Activated CD4-positive, alpha-beta T cell treated with anti-CD3 and anti-CD28 coated beads, Interleukin-10, Interleukin-2, amounts not matched to agents 100 ng/mL and 50 ng/mL, durations not matched to agents 16 hours and 8 hours (primary cell): ENCODE measurements around the gene TLE5.
"Not testable (repeated sequence)": the region's sequence is repeated elsewhere in the genome, so short reads cannot be mapped to it uniquely, and the experiment has no call there.

Experiments used
- DNase-seq: peaks from one replicate; pipeline ENCODE4 v3.0.0-alpha.2; 2020

Gene TLE5

GRCh38 chr19:3096267-3096901 lies 34.1 kb upstream of the TLE5 start:
- DNase-seq: no peak

- DNase-seq: peak; percentile 38
These were observed 33.3 kb upstream of the TLE5 start for GRCh38 chr19:3095441-3096191.

DNA sequence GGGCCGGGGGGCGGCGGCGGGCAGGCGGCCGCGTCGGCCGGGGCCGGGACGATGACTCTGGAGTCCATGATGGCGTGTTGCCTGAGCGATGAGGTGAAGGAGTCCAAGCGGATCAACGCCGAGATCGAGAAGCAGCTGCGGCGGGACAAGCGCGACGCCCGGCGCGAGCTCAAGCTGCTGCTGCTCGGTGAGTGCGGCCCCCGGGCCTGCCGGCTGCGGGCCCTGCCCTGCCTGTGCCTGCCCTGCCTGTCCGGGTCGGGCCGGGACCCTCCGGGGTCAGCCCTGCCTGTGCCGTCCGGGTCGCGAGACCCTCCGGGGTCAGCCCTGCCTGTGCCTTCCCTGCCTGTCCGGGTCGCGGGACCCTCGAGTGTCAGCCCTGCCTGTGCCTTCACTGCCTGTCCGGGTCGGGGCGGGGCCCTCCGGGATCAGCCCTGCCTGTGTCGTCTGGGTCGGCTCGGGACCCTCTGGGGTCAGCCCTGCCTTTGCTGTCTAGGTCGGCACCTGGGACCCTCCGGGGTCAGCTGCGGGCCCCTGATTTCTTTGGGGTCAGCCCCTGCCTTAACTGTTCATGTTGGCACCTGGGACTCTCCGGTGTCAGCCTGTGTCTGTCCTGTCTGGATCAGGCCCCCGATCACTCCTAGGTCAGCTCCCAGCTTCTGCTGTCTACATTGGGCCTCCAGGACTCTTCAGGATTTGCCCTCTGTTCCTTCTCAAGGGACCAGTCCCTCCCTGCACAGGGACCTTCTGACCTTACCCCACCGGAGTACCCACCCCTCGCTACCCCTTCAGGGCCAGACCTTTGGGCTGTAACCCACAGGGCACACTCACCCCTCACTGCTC lies 32.5 kb upstream of the TLE5 start:
- peak; percentile 41 for DNase-seq

DNA sequence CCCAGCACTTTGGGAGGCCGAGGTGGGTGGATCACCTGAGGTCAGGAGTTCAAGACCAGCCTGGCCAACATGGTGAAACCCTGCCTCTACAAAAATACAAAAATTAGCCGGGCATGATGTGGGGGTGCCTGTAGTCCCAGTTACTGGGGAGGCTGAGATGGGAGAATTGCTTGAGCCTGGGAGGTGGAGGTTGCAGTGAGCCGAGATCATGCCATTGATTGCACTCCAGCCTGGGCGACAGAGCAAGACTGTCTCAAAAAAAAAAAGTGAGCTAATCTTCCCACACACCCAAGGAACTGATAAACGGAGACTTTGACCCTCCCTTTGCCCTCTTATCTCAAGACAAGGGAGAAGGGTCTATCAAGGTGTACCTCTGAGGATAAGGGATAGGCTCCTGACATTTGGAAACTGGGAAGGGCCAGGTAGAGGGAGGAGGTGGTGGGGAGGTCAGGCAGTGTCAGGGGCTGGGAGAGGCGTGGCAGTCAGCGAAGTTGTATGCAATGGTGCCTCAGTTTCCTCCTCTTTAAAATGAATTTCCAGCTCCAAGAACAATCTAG lies 27.1 kb upstream of the TLE5 start:
- DNase-seq: not testable (repeated sequence)

- DNase-seq: no peak
These were observed 25.5 kb upstream of the TLE5 start for GRCh38 chr19:3087769-3088168.

DNA sequence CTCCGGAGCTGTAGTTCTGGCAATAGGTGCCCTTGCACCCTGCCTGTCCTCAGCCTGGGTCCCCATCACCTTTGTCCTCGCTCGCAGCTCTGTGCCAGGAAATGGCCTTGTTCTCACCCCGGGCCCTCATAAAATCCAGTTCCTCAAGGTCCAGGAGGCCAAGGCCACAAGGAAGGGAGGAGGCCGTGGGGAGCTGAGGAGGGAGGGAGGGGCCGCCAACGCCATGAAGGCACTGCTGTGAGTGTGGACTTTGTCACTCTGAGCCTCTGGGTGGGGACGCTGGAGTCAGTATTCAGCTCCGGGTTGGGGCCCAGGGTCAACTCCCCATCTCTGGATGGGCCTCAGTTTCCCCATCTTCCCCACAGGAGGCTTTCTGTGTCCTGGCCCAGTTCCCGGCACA lies 22.6 kb upstream of the TLE5 start:
- DNase-seq: no peak

DNA sequence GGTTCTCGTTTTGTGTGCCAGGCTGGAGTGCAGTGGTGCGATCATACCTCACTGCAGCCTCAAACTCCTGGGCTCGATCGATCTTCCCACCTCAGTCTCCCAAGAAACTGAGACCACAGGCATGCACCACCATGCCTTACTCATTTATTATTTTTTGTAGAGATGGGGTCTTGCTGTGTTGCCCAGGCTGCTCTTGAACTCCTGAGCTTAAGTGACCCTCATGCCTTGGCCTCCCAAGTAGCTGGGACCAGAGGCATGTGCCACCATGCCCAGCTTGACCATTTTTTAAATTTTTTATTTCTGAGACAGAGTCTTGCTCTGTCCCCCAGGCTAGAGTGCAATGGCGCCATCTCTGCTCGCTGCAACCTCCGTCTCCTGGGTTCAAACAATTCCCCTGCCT lies 21.7 kb upstream of the TLE5 start:
- DNase-seq: no peak

DNA sequence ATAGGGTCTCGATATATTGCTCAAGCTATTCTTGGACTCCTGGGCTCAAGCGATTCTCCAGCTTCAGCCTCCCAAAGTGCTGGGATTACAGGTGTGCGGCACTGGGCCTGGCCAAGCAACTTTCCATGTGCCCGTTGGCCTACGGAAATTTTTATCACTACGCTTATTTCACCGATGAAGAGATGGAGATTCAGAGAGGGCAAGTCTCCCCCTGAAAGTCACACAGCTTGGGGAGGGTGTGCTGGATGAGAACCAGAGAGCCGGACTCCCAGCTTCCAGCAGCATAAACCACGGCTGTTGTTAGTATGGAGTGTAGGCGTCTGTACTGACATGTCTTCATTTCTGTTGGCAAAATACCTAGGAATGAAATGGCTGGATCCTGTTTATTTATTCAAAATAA lies 20.0 kb upstream of the TLE5 start:
- DNase-seq: no peak

- DNase-seq: no peak
These were observed 18.0 kb upstream of the TLE5 start for GRCh38 chr19:3080286-3080685.

DNA sequence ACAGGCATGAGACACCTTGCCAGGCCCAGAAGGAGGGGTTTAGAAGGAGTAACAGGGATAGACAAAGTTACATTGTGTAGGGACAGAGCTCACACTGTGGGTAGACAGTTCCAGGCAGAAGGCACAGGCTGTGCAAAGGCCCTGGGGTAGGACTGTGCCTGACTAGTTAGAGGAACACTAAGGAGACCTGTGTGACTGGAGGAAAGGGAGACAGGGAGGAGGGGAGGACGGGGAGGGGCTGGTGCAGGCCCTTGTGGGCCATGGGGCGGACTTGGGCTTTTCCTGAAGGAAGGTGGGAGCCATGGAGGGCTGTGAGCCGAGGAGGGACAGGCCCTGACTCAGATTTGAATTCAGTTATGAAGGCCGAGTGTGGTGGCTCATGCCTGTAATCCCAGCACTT lies 17.3 kb upstream of the TLE5 start:
- DNase-seq: no peak

DNA sequence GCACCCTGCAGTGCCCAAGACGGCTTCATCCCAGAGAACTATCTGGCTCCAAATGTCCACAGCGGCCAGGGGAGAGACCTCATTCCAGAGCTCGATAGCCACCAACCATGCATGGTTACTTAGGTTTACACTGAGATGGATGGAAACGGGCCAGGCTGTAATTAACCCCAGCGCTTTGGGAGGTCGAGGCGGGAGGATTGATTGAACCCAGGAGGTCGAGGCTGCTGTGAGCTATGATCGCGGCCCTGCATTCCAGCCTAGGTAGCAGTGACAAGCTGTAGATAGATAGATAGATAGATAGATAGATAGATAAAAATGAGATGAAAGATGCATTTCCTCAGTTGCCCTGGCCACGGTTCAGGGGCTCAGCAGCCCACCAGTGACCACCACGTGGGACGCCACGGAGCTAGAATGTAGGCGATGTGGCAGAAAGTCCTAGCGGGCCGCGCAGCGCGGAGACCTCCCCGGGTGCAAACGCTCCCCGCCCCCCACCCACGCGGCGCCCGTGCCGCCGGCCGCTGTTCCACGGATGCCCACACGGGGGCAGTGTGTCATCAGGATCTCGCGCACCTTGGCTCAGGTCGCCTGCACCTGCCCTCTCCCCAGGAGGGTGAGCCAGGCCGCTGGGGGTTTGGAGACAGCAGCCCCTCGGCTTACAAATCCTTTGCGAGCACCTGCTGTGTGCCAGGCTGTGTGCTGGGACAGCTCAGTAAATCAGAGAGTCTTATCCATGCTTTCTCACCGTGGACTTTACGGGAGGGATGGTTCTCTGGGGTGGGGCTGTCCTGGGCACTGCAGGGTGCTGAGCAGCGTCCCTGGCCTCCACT lies 13.5 kb upstream of the TLE5 start:
- DNase-seq: peak; percentile 72

DNA sequence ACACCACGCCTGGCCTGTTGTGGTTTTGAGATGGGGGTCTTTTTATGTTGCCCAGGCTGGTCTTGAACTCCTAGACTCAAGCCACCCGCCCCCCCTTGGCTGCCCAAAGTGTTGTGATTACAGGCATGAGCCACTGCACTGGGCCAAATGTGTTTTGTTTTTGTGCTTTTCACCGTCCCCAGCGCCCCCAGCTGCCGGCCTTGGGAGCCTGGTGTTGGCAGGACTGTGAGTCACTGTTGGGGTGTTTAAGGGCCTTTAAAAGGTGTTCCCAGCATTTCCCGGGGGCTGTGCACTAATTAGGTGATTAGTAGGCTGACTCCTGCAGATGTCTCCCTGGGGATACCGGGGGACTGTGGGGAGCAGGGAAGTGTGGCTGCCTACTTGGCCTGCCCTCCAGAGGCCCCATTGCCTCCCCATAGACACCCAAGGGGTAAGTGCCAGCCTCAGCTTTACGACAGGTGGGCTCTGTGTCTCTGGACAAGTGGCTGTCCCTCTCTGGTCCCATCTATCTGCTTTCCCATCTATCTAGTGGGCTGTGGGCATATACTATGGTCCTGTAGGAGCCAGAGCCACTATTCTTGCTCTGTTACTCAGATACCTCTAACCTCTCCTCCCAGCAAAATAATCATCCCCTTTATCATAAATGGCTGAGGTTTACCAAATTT lies 11.8 kb upstream of the TLE5 start:
- no peak for DNase-seq

DNA sequence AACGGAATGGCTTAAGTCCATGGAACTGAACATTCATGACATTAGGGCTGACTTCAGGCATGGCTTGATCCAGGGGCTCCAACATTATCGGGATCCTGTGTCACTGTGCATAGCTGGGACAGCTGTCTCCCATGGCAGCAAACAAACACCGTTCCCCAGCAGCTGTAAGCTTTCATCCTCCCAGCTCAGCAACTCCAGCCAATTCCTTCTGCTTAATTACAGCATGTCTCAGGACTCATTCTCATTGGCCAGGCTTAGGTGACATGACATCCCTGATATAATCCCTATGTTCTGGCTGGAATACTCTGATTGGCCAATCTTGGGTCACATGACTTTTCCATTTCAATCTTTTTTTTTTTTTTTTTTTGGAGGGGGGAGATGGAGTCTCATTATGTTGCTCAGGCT lies 10.9 kb upstream of the TLE5 start:
- no peak for DNase-seq

- no peak for DNase-seq
These were observed 9.5 kb upstream of the TLE5 start for GRCh38 chr19:3071768-3072167.

- no peak for DNase-seq
These were observed 5.8 kb upstream of the TLE5 start for GRCh38 chr19:3068071-3068470.

GRCh38 chr19:3067563-3067962 lies 5.3 kb upstream of the TLE5 start:
- no peak for DNase-seq

GRCh38 chr19:3066482-3067049 lies 4.3 kb upstream of the TLE5 start:
- no peak for DNase-seq

DNA sequence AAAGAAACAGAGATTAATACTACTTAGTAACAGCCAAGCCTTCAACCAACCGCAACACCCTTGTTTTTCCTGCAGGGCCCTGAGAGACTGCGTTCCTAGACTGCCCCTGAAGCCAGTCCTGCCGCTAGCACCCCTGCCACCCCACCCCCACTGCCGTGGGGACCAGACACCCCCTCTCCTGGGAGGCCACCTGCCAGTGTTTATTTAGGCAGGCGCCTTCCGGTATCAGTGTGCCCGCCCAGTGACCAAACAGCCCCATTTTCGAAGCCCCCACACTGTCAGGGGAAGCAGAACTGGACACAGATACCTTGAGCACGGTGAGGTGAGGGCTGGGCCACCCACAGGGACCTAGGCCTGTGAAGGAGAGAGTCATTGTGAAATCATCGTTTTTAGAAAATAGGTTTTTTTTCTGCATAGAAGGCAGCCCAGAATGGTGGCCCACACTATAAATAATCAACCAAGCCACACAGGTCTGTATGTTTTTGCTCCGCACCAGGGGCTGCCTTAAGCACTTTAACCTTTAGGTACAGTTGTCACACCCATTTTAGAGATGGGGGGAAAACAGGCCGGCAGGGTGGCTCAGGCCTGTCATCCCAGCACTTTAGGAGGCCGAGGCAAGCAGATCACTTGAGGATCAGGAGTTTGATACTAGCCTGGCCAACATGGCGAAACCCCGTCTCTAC lies 3.5 kb upstream of the TLE5 start:
- no peak for DNase-seq

- DNase-seq: no peak
These were observed 1.7 kb upstream of the TLE5 start for GRCh38 chr19:3064011-3064330.

DNA sequence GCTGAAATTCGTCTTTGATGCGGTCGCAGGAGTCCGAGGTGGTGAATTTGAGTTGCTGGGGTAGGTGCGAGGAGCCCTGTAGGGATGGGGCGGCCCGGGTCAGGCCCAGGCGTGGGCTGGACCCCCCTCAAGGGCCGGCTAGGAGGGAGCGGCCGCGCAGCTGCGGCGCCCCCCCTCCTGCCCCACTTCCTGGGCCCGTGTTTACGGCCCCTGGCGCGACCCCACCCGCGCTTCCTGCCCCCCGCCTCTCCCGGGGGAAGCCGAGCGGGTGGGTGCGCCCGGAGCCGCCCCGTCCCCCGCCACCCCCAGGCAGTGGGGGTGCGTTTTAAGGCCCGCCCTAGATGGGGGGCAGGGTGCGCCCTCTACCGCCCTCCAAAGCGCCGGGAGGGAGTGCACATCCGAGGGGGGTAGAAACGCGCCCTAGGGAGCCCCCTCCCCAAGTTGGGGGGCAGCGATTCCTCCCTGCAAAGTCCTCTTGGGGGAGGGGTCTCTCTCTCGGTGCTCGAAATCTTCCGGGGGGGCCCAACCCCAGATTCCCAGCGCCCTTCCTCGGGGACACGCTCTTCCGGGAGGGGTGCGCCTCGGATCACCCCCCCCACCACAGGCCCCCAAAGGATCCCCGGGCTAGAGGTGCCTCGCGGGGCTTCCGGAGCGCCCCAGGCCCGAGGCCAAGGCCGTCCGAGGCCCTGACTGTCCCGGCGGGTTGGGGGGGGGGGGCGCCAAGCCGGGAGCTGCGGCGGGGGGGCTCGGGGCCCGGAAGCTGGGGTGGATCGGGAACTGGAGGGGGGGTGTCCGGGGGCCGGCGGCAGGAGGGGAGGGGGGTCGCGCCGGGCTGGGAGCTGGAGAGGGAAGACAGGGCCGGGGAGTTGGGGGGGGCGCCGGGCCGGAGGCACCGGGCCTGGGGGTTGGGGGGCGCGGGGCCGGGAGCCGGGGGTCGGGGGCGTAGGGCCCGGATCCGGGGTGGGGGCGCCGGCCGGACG lies 823 bp downstream of the TLE5 start:
- DNase-seq: peak; percentile 68
